Vagina (tissue), 2 donors: Measurements from ENCODE around the gene SLC22A31. TPM values are rescaled to one million over a fixed set of nuclear protein-coding genes. Genes with fewer than 3 reads are reported as not detected.

Experiments used
- DNase-seq, 2 donors: peaks; one replicate each; pipeline ENCODE4 v3.0.0-alpha.2; 2017; ENCODE audit errors: extremely low spot score in 2 of 2
- H3K27ac ChIP-seq: fragments of 200-600 bp; sonication (generic); one replicate; pipeline ENCODE4 v1.5.1; 2019
- H3K27me3 ChIP-seq: fragments of 200-600 bp; sonication (generic); one replicate; pipeline ENCODE4 v1.5.1; 2019
- H3K36me3 ChIP-seq, 2 donors: fragments of 200-600 bp; sonication (generic); one replicate each; pipeline ENCODE4 v1.5.1; 2017 to 2019
- H3K4me1 ChIP-seq: fragments of 200-600 bp; sonication (generic); one replicate; pipeline ENCODE4 v1.5.1; 2019
- H3K4me3 ChIP-seq, 2 donors: fragments of 200-600 bp; sonication (generic); 1 replicate in 1 of 2; 2 replicates in 1 of 2; pipeline ENCODE4 v1.5.1; 2016 to 2019
- H3K9me3 ChIP-seq: fragments of 200-600 bp; sonication (generic); one replicate; pipeline ENCODE4 v1.5.1; 2019
- POLR2A ChIP-seq, 2 donors: fragments of 450-650 bp; IDR thresholded peaks; one replicate each; pipeline ENCODE4 v1.6.1; 2017; ENCODE audit warnings: antibody characterized with exemption in 2 of 2, mild to moderate bottlenecking in 2 of 2, moderate library complexity in 2 of 2
- POLR2AphosphoS5 ChIP-seq, 2 donors: sonication (generic); formaldehyde crosslinking; IDR thresholded peaks; one replicate each; pipeline ENCODE4 v1.9.0; 2017; ENCODE audit warnings: antibody characterized with exemption in 2 of 2, mild to moderate bottlenecking in 2 of 2, low read depth in 1 of 2; ENCODE audit not compliant: insufficient read depth in 1 of 2
- intact Hi-C: fragments of 100-400 bp; cut with DNase I; formaldehyde crosslinking; loops from one replicate; pipeline ENCODE4 v1.15.1; 2023
- total RNA-seq: library from RNA; depleted of rRNA; stranded (reverse); fragments of >200 nt; gene quantifications from one replicate; pipeline ENCODE4 v1.2.3, GENCODE V29; 2016
- TF ChIP-seq, protein P1 (sequence below), 3 experiments: fragments of 450-650 bp in 2 of 3; fragments of 200-600 bp in 1 of 3; sonication (generic) in 1 of 3; IDR thresholded peaks; one replicate each; pipeline ENCODE4 v1.5.1; 2017 to 2019; ENCODE audit warnings: antibody characterized with exemption in 3 of 3, mild to moderate bottlenecking in 2 of 3, moderate library complexity in 2 of 3

The SLC22A31 gene
- total RNA-seq, 1 donor from 2014 or later, result not detected

DNA sequence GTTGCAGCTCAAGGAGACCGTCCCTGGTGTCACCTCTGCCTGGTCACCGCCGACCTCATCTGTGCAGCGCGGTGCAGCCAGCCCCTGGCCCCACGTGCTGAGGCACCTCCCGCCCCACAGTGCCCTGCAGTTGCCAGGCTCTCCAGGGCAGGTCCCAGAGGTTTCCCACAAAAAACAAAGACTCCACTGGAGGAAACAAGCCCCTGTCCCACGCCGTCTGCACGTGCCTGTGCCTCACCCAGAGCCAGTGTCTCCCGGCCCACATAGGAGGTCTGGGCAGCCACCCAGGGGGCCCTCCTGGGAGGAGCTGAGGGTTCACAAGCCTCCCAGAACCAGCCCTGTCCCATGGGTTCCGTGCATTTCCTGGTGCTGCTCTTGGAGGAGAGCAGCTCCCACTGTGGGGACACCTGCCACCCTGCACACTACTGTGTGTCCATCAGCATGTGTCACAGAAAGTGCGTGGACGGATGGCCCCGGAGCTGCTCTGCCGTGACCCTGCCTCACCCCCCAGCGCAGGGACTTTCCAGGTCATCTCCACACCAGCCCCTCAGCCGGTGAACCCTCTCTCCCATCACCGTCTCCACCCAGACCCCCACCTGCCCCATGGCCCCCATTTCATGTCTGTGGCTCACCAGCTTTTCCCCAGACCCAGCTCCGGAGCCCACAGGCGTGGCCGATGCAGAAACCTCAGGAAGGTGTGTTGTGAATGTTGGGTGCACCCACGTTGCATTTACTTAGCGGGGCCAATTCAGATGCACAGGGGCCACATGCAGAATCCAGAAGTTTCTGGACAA, 45.8 kb downstream of the SLC22A31 start:
- H3K9me3 ChIP-seq, result no peaks in the 10 kb centered on the region
- peak overlapping the region; percentile 58 for H3K27ac ChIP-seq
- intact Hi-C loops, result no loop called here
- no peak overlapping the region for H3K4me3 ChIP-seq
- peaks cover 0 to 8% of the 10 kb centered on the region in 2 donors for H3K36me3 ChIP-seq
- no peaks in the 10 kb centered on the region for H3K27me3 ChIP-seq
- no peak for DNase-seq
- peaks cover 37% of the 10 kb centered on the region for H3K4me1 ChIP-seq
- TF ChIP-seq, protein P1, sequence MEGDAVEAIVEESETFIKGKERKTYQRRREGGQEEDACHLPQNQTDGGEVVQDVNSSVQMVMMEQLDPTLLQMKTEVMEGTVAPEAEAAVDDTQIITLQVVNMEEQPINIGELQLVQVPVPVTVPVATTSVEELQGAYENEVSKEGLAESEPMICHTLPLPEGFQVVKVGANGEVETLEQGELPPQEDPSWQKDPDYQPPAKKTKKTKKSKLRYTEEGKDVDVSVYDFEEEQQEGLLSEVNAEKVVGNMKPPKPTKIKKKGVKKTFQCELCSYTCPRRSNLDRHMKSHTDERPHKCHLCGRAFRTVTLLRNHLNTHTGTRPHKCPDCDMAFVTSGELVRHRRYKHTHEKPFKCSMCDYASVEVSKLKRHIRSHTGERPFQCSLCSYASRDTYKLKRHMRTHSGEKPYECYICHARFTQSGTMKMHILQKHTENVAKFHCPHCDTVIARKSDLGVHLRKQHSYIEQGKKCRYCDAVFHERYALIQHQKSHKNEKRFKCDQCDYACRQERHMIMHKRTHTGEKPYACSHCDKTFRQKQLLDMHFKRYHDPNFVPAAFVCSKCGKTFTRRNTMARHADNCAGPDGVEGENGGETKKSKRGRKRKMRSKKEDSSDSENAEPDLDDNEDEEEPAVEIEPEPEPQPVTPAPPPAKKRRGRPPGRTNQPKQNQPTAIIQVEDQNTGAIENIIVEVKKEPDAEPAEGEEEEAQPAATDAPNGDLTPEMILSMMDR (IDR thresholded peaks at IDR 0.05), result no peak
- TF ChIP-seq POLR2A (IDR thresholded peaks at IDR 0.05), result no peak
- no peak for TF ChIP-seq POLR2AphosphoS5 (IDR thresholded peaks at IDR 0.05; ENCODE audit: insufficient read depth in 1 of 2, low read depth in 1 of 2)

DNA sequence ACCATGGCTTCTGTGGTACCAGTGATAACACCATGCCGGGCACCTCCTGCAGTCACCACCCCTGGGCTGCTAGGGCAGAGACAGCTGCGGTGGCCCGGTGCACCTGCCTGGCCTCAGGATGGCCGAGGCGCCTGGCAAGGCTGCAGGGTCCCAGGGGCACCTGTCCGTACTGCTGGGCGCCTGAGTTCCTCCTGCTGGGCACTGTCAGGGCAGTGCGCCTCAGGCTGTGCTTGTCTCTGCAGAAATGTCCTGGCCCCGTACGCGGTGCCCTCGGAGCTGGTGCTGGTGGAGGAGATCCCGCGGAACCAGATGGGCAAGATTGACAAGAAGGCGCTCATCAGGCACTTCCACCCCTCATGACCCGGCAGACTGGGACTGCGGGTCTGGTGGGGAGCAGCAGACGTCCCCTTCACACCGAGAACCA, 46.5 kb downstream of the SLC22A31 start:
- no peak for DNase-seq
- intact Hi-C loops, result no loop called here
- no peaks in the 10 kb centered on the region for H3K27me3 ChIP-seq
- no peaks in the 10 kb centered on the region for H3K9me3 ChIP-seq
- TF ChIP-seq, protein P1 (IDR thresholded peaks at IDR 0.05), result no peak
- TF ChIP-seq POLR2AphosphoS5 (IDR thresholded peaks at IDR 0.05; ENCODE audit: insufficient read depth in 1 of 2, low read depth in 1 of 2) (no peak), POLR2A (IDR thresholded peaks at IDR 0.05) (no peak)
- peaks cover 37% of the 10 kb centered on the region for H3K4me1 ChIP-seq
- no peak overlapping the region for H3K27ac ChIP-seq
- no peak overlapping the region for H3K4me3 ChIP-seq
- H3K36me3 ChIP-seq, result peaks cover 0 to 14% of the 10 kb centered on the region in 2 donors

- no peak for DNase-seq
- H3K4me1 ChIP-seq, result peaks cover 37% of the 10 kb centered on the region
- no peaks in the 10 kb centered on the region for H3K9me3 ChIP-seq
- H3K27me3 ChIP-seq, result no peaks in the 10 kb centered on the region
- no peak overlapping the region for H3K4me3 ChIP-seq
- intact Hi-C loops, result no loop called here
- H3K27ac ChIP-seq, result no peak overlapping the region
- peaks cover 0 to 21% of the 10 kb centered on the region in 2 donors for H3K36me3 ChIP-seq
- TF ChIP-seq POLR2A (IDR thresholded peaks at IDR 0.05), result no peak
- TF ChIP-seq, protein P1 (IDR thresholded peaks at IDR 0.05), result no peak
- TF ChIP-seq POLR2AphosphoS5 (IDR thresholded peaks at IDR 0.05; ENCODE audit: insufficient read depth in 1 of 2, low read depth in 1 of 2), result no peak
Observed at GRCh38 chr16:89152831-89153700, 47.3 kb downstream of the SLC22A31 start.

- no peak overlapping the region for H3K4me3 ChIP-seq
- no peaks in the 10 kb centered on the region for H3K9me3 ChIP-seq
- H3K36me3 ChIP-seq, result peaks cover 0 to 29% of the 10 kb centered on the region in 2 donors
- H3K27ac ChIP-seq, result no peak overlapping the region
- TF ChIP-seq, protein P1 (IDR thresholded peaks at IDR 0.05), result no peak
- TF ChIP-seq POLR2A (IDR thresholded peaks at IDR 0.05) (no peak), POLR2AphosphoS5 (IDR thresholded peaks at IDR 0.05; ENCODE audit: insufficient read depth in 1 of 2, low read depth in 1 of 2) (no peak)
- H3K4me1 ChIP-seq, result peaks cover 25% of the 10 kb centered on the region
- intact Hi-C loops, result no loop called here
- DNase-seq, result no peak
- H3K27me3 ChIP-seq, result no peaks in the 10 kb centered on the region
Observed at GRCh38 chr16:89150981-89151380, 49.4 kb downstream of the SLC22A31 start.
